GM12878 (cell line): ENCODE data around the gene HOXB2.

Experiments
- CHD4 ChIP-seq: fragments of 200-600 bp; sonication (generic); IDR thresholded peaks from 2 replicates; pipeline ENCODE4 v1.6.1; 2016; ENCODE audit warnings: mild to moderate bottlenecking
- GABPA ChIP-seq: IDR thresholded peaks from 2 replicates; pipeline ENCODE4 v1.6.1; 2014; ENCODE audit warnings: antibody characterized with exemption, low read depth, mild to moderate bottlenecking, inconsistent platforms
- HDAC6 ChIP-seq: fragments of 200-600 bp; sonication (generic); IDR thresholded peaks from one replicate; pipeline ENCODE4 v1.8.0; 2017; ENCODE audit warnings: antibody characterized with exemption; ENCODE audit not compliant: unreplicated experiment
- NR2C1 ChIP-seq: fragments of 450-650 bp; IDR thresholded peaks from 2 replicates; pipeline ENCODE4 v1.6.1; 2017; ENCODE audit warnings: antibody characterized with exemption, mild to moderate bottlenecking, moderate library complexity
- POLR2AphosphoS5 ChIP-seq: IDR thresholded peaks from 2 replicates; pipeline ENCODE4 v1.6.1; 2011; ENCODE audit warnings: mild to moderate bottlenecking, low read length, inconsistent platforms
- RAD21 ChIP-seq: IDR thresholded peaks from 2 replicates; pipeline ENCODE4 v1.6.1; 2011; ENCODE audit warnings: mild to moderate bottlenecking, low read depth, low read length, moderate library complexity; ENCODE audit not compliant: insufficient read depth
- RBBP5 ChIP-seq: fragments of 200-600 bp; sonication (generic); conservative IDR thresholded peaks from 2 replicates; pipeline ENCODE4 v1.6.1; 2016
- ZNF217 ChIP-seq: fragments of 450-650 bp; IDR thresholded peaks from 2 replicates; pipeline ENCODE4 v1.6.1; 2017; ENCODE audit warnings: antibody characterized with exemption, mild to moderate bottlenecking
- TF ChIP-seq, protein P1 (sequence below): IDR thresholded peaks from 2 replicates; pipeline ENCODE4 v1.6.1; 2012; ENCODE audit warnings: mild to moderate bottlenecking, low read depth, low read length
- TF ChIP-seq, protein P2 (sequence below), 3 experiments: IDR thresholded peaks in 2 of 3; conservative IDR thresholded peaks in 1 of 3; 2 replicates each; pipeline ENCODE4 v1.5.1; 2011; ENCODE audit warnings: low read depth in 3 of 3, low read length in 3 of 3, mild to moderate bottlenecking in 3 of 3, control low read depth in 2 of 3, moderate library complexity in 2 of 3, inconsistent platforms in 1 of 3, mixed read lengths in 1 of 3; ENCODE audit not compliant: control insufficient read depth in 2 of 3, insufficient read depth in 1 of 3; ENCODE audit errors: extremely low read depth in 1 of 3

DNA sequence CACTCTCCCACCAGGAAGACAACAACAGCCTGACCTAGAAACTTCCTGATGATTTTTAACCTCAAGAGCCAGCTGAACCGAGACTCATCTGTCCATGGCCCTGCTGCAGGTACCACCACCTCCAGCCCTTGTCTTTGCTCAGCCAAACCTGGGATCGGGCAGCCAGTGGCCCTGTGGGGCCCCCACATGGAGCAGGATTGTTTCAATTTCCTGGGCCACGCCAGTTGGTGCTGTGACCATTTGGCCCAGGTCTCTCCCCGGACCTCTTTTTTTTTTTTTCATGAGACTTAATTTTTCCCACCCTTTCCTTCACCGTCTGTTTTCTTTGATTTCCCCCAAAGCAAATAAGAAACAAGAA is 8.3 kb upstream of the HOXB2 start:
- TF ChIP-seq RAD21 (no peak), CHD4 (no peak), POLR2AphosphoS5 (no peak), NR2C1 (no peak), GABPA (no peak), RBBP5 (no peak), ZNF217 (no peak), HDAC6 (no peak)
- TF ChIP-seq, protein P1, sequence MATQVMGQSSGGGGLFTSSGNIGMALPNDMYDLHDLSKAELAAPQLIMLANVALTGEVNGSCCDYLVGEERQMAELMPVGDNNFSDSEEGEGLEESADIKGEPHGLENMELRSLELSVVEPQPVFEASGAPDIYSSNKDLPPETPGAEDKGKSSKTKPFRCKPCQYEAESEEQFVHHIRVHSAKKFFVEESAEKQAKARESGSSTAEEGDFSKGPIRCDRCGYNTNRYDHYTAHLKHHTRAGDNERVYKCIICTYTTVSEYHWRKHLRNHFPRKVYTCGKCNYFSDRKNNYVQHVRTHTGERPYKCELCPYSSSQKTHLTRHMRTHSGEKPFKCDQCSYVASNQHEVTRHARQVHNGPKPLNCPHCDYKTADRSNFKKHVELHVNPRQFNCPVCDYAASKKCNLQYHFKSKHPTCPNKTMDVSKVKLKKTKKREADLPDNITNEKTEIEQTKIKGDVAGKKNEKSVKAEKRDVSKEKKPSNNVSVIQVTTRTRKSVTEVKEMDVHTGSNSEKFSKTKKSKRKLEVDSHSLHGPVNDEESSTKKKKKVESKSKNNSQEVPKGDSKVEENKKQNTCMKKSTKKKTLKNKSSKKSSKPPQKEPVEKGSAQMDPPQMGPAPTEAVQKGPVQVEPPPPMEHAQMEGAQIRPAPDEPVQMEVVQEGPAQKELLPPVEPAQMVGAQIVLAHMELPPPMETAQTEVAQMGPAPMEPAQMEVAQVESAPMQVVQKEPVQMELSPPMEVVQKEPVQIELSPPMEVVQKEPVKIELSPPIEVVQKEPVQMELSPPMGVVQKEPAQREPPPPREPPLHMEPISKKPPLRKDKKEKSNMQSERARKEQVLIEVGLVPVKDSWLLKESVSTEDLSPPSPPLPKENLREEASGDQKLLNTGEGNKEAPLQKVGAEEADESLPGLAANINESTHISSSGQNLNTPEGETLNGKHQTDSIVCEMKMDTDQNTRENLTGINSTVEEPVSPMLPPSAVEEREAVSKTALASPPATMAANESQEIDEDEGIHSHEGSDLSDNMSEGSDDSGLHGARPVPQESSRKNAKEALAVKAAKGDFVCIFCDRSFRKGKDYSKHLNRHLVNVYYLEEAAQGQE, result no peak
- TF ChIP-seq, protein P2, sequence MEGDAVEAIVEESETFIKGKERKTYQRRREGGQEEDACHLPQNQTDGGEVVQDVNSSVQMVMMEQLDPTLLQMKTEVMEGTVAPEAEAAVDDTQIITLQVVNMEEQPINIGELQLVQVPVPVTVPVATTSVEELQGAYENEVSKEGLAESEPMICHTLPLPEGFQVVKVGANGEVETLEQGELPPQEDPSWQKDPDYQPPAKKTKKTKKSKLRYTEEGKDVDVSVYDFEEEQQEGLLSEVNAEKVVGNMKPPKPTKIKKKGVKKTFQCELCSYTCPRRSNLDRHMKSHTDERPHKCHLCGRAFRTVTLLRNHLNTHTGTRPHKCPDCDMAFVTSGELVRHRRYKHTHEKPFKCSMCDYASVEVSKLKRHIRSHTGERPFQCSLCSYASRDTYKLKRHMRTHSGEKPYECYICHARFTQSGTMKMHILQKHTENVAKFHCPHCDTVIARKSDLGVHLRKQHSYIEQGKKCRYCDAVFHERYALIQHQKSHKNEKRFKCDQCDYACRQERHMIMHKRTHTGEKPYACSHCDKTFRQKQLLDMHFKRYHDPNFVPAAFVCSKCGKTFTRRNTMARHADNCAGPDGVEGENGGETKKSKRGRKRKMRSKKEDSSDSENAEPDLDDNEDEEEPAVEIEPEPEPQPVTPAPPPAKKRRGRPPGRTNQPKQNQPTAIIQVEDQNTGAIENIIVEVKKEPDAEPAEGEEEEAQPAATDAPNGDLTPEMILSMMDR (IDR thresholded peaks at IDR 0.05 in 2 of 3, conservative IDR thresholded peaks at IDR 0.05 in 1 of 3; ENCODE audit: control insufficient read depth in 2 of 3, extremely low read depth in 1 of 3, insufficient read depth in 1 of 3, low read depth in 3 of 3, low read length in 3 of 3), result no peak
